Middle frontal gyrus (tissue), 1 donor: ENCODE data around the gene BICC1.
"Not testable (repeated sequence)": the region's sequence is repeated elsewhere in the genome, so short reads cannot be mapped to it uniquely, and the experiment has no call there.

Experiments used
- DNase-seq: peaks from one replicate; pipeline ENCODE4 v3.0.0-alpha.2; 2015; ENCODE audit warnings: low spot score; ENCODE audit errors: extremely low spot score

BICC1 gene

GRCh38 chr10:58854811-58855210, 342.1 kb downstream of the BICC1 start:
- DNase-seq, result no peak

GRCh38 chr10:58856508-58857240, 344.0 kb downstream of the BICC1 start:
- DNase-seq, result peak; percentile 29

- DNase-seq, result no peak
Measured at GRCh38 chr10:58857251-58857805, 344.7 kb downstream of the BICC1 start.

- DNase-seq, result not testable (repeated sequence)
Measured at GRCh38 chr10:58858123-58858522, 345.5 kb downstream of the BICC1 start.

- no peak for DNase-seq
Measured at GRCh38 chr10:58859526-58859925, 346.9 kb downstream of the BICC1 start.

- DNase-seq, result no peak
Measured at GRCh38 chr10:58867683-58868082, 355.0 kb downstream of the BICC1 start.

GRCh38 chr10:58868736-58869435, 356.2 kb downstream of the BICC1 start:
- DNase-seq, result no peak

- DNase-seq, result no peak
Measured at GRCh38 chr10:58870070-58870469, 357.4 kb downstream of the BICC1 start.

- no peak for DNase-seq
Measured at GRCh38 chr10:58873161-58873560, 360.5 kb downstream of the BICC1 start.
